SK-N-SH (cell line): ENCODE measurements around the gene EBF3.

Experiments
- CTCF ChIP-seq: fragments of 200-600 bp; sonication (generic); IDR thresholded peaks from 2 replicates; pipeline ENCODE4 v1.6.1; 2017; ENCODE audit warnings: antibody characterized with exemption, mild to moderate bottlenecking, moderate library complexity
- FOSL2 ChIP-seq: IDR thresholded peaks from 2 replicates; pipeline ENCODE4 v1.4.0; 2012; ENCODE audit warnings: low read depth, mild to moderate bottlenecking, moderate library complexity, borderline replicate concordance
- MXI1 ChIP-seq: IDR thresholded peaks from 2 replicates; pipeline ENCODE4 v1.6.1; 2012; ENCODE audit warnings: mild to moderate bottlenecking, low read depth, low read length, improper control_type of control experiment
- POLR2AphosphoS5 ChIP-seq: IDR thresholded peaks from 2 replicates; pipeline ENCODE4 v1.6.1; 2012; ENCODE audit warnings: low read depth, low read length
- RAD21 ChIP-seq: IDR thresholded peaks from 2 replicates; pipeline ENCODE4 v1.6.1; 2012; ENCODE audit warnings: mild to moderate bottlenecking, low read length
- TAF1 ChIP-seq: IDR thresholded peaks from 2 replicates; pipeline ENCODE4 v1.6.1; 2012; ENCODE audit warnings: low read depth, mild to moderate bottlenecking, low read length, moderate library complexity, borderline replicate concordance
- USF1 ChIP-seq: IDR thresholded peaks from 2 replicates; pipeline ENCODE4 v1.4.0; 2012; ENCODE audit warnings: low read depth, borderline replicate concordance

- TF ChIP-seq TAF1 (no peak), FOSL2 (no peak), CTCF (no peak), RAD21 (no peak), MXI1 (no peak), POLR2AphosphoS5 (no peak), USF1 (no peak)
Measured at GRCh38 chr10:129812398-129812797, 151.7 kb downstream of the EBF3 start.
